GM18861 (cell line): Measurements from ENCODE around the gene PRKCA.

ENCODE experiments used
- ATAC-seq: cut with Tn5 transposase; IDR thresholded peaks from one replicate; pipeline ENCODE4 v1.9.1; 2021; ENCODE audit not compliant: unreplicated experiment

The PRKCA gene

DNA sequence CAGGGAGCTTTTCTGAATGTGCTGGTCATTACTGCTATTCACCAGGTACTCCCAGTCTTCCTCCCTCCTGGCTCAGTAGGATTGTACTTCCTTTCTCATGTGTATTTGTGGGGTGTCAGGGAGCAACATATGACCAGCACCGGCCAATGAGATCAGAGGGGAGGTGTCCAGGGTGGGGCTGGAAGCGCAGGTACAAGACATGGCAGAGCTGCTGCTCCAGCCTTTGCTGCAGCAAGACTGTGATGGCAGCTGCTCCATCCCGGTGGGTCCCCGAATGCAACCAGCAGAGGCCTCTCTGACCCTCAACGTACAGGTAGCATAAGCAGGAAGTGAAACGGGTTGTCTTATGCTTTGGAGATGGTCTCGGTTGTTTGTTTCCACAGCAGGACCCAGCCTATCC, 478.7 kb downstream of the PRKCA start:
- ATAC-seq: no peak

DNA sequence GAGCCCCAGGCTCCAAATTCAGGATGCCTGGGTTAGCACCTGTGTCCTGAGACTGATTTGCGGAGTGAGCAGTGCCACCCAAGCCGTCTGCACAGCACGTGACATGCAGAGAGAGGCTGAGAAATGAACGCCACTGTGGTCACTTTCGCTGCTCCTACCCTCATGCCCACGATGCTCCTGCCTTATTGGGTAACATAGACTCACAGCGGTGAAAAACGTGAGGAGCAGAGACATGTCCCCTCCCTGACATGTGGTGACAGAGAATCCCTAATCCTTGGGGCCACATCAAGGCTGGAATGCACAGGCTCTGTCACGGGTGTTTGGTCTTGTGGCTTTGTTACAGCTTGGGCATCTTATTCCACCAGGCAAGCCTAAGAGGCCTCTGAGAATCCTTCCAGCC, 480.4 kb downstream of the PRKCA start:
- ATAC-seq: no peak

DNA sequence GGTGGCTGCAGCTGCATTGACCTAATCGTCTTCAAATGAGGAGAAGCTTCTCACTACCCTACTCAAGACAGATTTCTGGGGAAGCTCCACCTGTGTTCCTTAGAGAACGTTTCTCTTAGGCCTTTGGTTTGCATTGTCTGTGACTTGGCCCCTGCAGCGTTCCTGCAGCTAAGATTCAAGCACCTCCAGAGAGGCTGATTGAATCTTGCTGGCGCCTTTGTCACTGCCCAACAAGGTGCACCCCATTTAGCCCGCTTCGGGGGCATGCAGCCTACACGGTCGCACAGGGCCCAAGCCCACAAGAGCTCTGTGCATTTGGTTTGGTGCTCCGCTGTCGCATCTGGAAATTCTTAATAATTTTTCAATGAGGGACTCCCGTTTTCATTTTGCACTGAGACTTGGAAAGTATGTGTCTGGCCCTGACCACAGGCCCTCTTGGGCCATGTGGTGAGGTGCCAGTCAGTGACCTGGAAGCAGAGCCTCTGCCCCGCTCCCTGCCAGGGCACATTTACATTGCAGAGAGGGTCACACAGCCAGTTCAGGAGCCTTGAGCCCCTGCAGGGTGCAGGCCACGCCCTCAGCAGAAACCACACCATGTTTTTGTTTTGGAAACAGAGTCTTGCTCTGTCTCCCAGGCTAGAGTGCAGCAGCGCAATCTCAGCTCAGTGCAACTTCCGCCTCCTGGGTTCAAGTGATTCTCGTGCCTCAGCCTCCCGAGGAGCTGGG, 481.4 kb downstream of the PRKCA start:
- no peak for ATAC-seq

DNA sequence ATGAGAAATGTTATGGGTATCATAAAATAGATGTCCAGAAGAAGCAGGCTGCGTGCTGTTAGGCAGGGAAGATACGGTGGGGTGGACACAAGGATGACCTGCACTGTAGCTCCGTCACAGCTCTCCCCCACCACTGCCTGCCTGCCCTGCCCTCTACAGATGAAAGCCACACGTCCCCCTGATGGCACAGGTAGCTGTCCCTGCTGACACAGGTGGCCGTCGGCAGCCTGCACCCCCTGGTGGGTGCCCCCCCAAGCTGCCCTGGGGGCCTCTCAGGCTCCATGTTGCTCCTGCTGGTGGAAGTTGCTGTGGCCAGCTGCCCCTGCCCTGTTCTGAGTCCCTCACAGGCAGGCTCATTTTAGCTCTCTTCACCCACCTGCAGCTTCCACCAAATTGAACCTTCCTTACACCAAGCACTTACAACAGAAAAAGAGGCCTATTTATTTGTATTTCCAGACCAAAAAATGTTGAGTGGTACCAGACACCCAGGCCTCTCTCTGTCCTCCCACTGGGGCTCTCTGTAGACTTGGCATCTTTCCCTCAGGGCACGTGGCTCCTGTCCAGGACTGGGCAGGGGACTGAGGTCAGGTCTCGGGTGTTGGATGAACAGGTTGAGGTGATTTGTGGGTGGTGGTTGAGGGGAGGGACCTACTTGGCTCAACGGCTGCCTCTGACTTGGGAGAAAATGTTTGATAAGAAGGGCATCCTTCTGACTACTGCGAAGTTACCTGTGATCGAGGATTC, 482.4 kb downstream of the PRKCA start:
- no peak for ATAC-seq

DNA sequence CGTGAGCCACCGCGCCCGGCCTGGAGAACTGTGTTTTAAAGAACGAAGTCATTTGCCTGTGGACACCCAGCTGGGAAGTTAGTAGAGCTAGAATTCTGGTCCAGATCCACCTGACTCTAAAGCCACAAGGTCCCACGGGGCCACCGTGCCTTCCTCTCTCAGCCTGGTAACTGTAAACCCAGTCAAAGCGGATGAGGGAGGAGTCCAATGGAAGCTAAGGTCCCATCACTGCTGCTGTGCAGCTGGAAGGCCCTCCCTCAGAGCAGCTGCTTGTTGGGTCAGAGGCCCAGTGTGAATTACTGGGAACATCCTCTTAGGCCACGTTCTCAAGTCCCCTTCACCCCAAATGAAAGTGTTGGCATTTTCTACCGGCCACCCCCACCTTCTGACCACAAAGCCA, 483.7 kb downstream of the PRKCA start:
- ATAC-seq: no peak

DNA sequence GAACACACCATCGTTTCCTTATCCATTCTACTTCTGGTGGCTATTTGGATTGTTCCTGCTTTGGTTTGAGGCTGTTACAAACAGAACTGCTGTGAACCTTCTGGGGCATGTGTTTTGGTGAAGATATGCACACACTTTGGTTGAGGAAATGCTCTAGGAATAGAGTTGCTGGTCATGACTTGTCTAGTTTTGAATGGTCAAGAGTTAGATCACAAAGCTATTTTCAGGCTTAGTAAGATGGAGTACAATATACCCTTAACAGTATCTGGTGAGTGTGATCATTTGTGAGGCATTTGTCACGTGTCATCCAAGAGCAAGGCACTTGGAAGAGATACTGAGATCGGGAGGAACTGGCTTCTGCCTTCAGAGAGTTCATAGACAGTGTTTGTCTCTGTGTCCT, 485.5 kb downstream of the PRKCA start:
- no peak for ATAC-seq

DNA sequence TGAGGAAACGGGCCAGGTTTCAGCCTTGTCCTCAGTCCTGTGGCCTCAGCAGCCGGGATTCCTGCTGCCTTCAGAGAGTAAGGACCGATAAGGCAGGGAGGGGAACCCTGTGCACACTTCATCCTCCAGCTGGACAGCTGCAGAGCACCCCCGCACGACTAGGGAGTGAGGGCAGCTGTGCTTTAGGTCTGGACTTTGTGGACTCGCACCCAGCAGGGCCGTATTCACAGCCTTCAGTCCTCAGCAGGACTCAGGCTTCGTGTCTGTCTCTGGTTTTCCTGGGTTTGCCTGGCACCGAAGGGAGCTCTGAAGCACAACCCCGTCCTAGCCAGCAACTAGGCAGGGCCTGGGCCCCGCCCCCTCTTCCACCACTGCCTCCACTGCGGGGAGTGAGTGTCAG, 486.7 kb downstream of the PRKCA start:
- no peak for ATAC-seq

DNA sequence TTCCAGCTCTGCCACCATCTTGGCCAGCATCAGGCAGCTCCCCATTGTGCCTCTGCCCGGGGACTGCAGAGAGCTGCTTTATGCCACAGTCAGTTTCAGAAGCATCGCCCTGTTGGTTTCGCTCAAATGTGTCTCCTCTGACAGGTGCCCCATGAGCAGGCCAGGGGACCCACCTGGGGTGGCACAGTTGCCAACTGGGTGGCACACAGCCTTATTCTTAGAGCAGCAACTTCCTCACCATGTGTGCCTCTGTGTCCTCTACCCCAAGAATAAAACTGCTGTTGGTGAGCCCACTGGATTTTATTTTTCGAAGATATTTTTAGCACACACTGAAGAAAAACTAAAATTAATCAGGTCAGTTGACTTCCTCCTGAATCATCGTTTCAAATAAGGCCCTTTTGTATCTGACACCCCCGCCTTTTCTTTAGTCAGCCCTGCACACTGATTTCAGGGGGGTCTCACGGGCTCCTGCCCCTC, 487.6 kb downstream of the PRKCA start:
- ATAC-seq: no peak

DNA sequence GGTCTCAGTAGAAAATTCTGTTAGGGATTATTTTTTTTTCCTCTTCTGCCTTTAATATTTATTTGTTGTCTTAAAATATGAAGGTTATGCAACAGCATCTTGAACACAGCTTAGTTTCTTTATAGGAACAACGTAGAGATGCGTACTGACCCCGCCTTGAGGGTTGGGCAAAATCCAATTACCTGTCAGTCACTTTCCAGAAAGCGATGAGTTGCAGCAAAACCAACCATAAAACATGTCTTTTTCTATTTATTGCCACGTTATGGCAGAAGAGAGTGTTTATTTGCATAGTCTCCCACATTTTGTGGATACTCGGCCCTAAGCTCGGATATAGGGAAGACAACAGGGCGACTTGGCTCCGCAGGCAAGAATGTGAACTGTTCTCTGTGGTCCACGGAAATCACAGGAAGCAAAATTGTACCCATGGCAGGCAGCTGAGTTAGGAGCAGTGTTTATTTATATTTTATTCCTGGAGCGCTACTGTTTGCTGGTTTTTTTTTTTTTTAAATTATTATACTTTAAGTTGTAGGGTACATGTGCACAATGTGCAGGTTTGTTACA, 488.2 kb downstream of the PRKCA start:
- no peak for ATAC-seq

DNA sequence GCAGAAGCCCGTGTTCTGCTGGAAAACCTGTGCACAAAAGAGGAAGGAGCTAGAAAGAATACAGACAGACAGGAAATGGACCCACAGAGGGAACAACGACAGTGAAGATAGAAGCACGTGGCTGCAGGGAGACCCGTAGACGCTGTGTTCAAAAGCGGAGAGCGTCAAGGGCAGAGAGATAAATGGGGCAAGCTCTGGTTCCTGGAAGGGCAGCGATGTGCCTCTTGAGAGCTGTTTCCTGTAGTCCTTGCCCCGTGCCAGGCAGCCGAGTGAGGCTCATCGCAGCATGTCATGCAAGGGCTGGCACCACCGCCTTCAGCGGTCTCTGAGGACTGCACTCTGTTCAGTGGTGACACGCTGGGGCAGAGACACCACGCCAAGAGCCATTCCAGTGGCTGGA, 488.9 kb downstream of the PRKCA start:
- ATAC-seq: no peak

DNA sequence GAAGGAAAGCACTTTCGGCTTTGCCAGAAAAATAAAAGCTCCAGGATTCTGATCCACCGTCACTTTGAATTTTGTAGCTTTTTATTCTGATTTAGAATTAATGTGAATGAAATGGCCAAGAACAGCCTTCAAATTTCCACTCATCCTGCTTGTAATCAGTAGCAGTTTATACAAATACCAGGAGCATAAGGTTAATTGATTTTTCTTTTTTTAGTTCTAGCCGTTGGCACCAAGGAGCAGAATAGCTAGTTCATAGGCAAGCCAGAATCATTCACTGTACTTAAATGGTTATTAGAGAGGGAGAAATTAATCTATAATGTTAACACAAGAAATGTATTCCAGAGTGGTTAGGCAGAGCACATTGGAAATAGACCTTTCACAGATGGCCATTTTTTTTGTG, 491.4 kb downstream of the PRKCA start:
- ATAC-seq: no peak

DNA sequence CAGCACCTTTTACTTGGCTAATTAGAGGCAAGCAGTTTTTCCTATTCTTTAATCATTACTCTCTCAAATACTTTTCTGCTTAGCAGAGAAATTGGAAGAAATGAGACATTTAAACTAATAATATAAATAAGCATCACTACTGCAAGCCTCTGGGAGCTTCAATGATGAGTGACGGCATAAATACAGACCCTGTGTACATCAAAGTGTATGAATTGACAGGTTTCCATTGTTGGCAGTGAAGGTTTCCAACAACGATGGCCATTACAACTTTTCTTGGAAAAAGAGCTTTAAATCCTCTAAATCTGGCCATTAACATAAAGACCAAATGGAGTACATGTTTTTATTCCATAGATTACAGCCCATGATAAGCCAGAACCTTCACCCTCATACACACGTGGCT, 493.1 kb downstream of the PRKCA start:
- no peak for ATAC-seq

DNA sequence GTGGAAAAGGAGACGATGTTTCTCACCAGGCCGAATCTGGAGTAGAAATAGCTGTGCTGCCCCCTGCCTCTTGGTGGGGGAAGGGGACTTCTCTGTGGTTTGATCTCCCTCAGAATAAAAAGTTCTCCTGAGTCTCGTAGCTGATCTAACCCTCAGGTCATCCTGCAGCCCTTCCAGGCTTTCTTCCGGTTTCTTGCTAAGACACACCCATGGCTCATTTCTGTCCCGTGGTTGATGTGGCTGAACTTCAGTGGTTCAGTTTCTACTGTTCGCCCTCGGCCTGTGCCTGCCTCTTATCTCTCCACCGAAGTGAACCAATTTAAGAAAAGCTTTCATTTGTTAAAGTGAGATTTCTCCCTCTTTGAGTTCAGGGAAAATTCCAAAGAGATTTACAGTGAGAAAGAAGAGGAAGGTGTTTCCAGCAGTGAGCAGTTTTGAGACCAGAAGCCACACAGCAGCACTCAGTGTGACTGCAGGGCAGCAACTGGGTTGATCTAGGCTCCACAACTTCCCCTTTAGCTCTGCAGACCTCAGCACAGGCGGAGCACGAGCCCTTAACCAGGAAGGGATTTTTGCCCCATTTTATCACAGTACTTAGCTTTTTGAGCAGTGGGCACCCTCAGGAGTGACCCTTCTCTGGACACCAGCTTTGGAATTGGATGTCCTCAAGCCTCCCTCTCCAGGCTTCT, 497.6 kb downstream of the PRKCA start:
- no peak for ATAC-seq

DNA sequence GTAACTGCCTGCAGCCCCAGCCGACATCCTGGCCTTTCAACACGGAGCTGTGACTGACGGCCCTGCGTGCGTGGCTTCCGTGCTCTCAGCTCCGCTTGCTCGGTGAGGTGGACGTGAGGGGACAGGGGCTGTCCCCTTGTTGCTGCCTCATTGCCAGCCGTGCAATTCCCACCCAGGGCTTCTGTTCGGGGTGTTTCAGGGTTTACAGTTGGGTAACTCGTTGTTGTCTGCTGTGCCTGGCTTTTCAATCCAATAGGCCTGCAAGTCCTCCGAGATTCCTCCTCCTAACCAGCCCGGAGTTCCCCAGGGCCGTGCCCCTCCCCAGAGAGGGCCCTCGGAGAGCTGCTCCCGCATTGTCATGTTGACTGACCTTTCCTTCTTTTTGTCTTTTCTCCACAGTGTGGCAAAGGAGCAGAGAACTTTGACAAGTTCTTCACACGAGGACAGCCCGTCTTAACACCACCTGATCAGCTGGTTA, 501.1 kb downstream of the PRKCA start:
- no peak for ATAC-seq

DNA sequence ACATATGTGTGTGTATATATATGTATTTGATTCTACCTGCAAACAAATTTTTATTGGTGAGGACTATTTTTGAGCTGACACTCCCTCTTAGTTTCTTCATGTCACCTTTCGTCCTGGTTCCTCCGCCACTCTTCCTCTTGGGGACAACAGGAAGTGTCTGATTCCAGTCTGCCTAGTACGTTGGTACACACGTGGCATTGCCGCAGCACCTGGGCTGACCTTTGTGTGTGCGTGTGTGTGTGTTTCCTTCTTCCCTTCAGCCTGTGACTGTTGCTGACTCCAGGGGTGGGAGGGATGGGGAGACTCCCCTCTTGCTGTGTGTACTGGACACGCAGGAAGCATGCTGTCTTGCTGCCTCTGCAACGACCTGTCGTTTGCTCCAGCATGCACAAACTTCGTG, 503.2 kb downstream of the PRKCA start:
- ATAC-seq: no peak

DNA sequence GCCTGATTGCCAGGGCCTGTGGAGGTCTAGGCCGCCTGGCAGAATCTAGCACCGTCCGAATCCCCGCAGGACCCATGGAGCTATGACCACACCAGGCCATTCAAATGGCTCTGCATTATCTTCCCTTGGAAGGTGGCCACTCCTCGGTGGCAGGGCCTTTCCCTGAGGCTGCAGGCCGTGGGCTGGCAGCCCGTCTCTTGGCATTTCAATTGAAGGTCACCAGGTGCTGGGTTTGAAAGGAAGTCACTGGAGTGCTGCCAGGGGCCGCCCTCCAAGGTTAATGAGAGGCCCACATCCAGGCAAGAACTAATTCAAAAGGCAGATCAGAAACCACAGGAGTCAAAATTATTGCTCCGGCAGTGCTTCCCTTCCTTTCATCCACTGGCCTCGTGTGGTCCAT, 504.8 kb downstream of the PRKCA start:
- no peak for ATAC-seq

DNA sequence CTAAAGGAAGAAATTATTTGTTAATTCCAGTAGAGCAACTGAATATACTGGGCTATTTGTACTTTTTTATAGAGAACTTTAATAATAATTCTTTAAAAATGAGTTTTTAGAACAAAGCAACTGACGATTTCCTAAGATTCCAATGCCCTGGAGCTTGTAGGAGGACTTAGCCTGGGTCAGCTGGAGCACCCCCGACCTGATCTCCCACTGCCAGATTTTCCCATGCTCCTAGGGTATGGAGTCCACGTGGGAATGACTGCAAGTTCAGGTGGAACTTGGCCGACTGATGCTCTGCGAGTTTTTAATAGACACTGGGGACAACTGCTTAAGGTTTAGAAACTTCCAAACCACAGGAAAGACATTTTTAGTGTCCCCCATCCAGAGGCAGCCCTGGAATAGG, 507.0 kb downstream of the PRKCA start:
- no peak for ATAC-seq

DNA sequence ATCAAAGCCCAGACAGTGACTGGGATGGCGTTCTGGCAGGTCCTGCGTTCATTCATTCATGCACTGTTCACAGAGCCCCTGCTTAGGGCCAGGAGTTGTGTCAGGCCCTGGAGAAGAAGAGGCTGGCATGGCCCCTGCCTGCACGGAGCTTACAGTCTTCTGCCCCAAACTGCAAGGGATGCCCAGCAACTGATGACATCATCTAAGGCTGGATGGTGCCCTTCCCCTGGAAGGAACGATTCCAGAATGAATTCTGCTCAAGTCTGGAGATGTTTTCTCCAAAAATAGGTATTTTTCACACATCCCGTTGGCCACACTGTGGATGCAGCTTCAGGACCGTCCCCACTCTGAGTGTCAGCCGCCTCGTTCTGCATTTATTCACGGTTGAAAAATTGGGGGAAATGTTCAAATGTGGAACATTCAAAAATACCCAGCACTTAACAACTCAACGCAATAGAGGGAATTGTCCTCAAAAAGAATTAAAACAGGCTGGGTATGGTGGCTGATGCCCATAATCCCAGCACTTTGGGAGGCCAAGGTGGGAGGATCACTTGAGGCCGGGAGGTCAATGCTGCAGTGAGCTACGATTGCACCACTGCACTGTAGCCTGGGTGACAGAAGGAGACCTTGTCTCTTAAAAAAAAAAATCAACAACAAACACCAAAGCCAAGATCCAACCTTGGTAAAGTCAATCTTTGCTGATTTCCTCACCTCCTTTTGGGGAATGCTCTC, 508.7 kb downstream of the PRKCA start:
- no peak for ATAC-seq

DNA sequence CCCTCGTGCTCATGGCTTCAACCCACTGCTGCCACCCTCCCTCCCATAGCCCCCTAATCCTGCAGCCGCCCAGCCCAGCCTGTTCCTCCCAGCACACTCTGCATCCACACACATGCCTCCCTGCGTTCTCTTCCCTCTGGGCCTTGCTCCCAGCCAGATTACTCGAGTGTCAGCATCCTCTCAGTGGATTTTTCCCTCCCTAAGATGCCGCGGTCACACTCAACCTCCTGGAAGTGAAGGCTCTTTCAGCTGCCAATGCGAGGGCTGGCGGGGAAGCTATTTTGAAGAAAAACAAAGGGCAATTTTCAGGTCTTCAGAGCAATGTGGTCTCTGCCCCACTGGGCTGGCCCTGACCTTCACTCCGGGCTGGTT, 509.3 kb downstream of the PRKCA start:
- ATAC-seq: no peak

DNA sequence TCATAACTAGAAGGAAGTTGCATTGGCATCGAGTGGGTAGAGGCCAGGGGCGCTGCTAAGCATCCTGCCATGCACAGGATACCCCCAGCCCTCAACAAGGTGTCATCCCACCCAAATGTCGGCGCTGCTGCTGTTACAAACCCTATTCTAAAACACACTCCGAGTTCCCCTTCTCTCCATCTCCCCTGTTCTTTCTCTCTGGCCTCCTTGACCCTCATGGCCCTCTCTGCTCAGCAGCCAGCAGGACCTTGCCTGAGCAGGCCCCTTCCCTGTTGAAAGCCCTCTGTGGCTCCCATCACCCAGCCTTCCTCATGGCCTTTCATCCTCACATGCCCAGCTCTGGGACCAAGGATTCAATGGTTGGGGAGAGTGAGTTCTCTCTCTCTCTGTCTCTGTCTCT, 510.2 kb downstream of the PRKCA start:
- no peak for ATAC-seq

DNA sequence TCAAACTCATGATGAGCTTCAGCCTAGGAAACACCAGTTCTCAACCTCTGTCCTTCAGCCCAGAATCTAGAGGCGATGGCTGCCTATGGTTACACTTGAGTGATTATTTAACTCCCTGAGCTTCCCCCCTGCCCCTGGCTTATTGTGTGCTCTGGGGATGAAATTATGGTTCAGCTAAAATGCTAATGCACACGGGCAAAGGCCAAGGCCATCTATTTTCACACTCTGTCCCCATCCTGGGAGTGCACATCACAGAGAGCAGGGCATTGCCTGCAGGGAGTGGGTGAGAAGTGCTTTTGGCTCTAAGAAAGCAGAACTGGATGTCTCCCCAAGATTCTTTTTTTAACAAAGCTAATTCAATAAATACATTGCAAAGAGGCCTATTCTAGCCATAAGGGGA, 510.9 kb downstream of the PRKCA start:
- no peak for ATAC-seq
